Aorta (tissue), 5 donors: ENCODE data around the gene PLEKHA6. TPM values are rescaled to one million over a fixed set of nuclear protein-coding genes. Genes with fewer than 3 reads are reported as not detected.

Source experiments
- ATAC-seq: fragments of 200-7000 bp; cut with Tn5 transposase; one replicate; pipeline ENCODE4 v1.9.1; 2022; ENCODE audit warnings: moderate library complexity; ENCODE audit not compliant: low FRiP score
- DNase-seq, 2 donors: peaks; one replicate each; pipeline ENCODE4 v3.0.0-alpha.2; 2020
- H3K27ac ChIP-seq, 2 donors: one replicate each; pipeline ENCODE4 v1.5.1; 2013; ENCODE audit warnings: low read length in 2 of 2, mild to moderate bottlenecking in 2 of 2, moderate library complexity in 2 of 2, control low read depth in 1 of 2, inconsistent platforms in 1 of 2, low read depth in 1 of 2
- H3K27me3 ChIP-seq, 2 donors: one replicate each; pipeline ENCODE4 v1.6.1; 2013; ENCODE audit warnings: control low read depth in 1 of 2, low read length in 1 of 2, mild to moderate bottlenecking in 1 of 2, moderate library complexity in 1 of 2; ENCODE audit not compliant: insufficient read depth in 2 of 2, control insufficient read depth in 1 of 2
- H3K36me3 ChIP-seq, 2 donors: one replicate each; pipeline ENCODE4 v1.6.1; 2013; ENCODE audit warnings: control low read depth in 1 of 2, low read length in 1 of 2, mild to moderate bottlenecking in 1 of 2; ENCODE audit not compliant: insufficient read depth in 2 of 2, control insufficient read depth in 1 of 2
- H3K4me1 ChIP-seq, 2 donors: one replicate each; pipeline ENCODE4 v1.6.1; 2013; ENCODE audit warnings: low read length in 2 of 2, control low read depth in 1 of 2, mild to moderate bottlenecking in 1 of 2, moderate library complexity in 1 of 2; ENCODE audit not compliant: insufficient read depth in 2 of 2, control insufficient read depth in 1 of 2
- H3K4me3 ChIP-seq, 2 donors: one replicate each; pipeline ENCODE4 v1.5.1; 2013; ENCODE audit warnings: low read length in 2 of 2, control low read depth in 1 of 2, mild to moderate bottlenecking in 1 of 2
- H3K9me3 ChIP-seq: one replicate; pipeline ENCODE4 v1.6.1; 2013; ENCODE audit warnings: mild to moderate bottlenecking, low read length; ENCODE audit not compliant: control insufficient read depth
- WGBS, 2 donors: extraction: QIAGEN DNeasy Blood & Tissue Kit; methylation state at CpG; one replicate each; pipeline ENCODE4 v1.1.7; 2013; 5-methylcytosine and 5-hydroxymethylcytosine counted together
- intact Hi-C, 2 donors: fragments of 100-400 bp; cut with DNase I; formaldehyde crosslinking; loops; one replicate each; pipeline versions ENCODE4 v1.14.2 to v1.15.0; 2022
- polyA plus RNA-seq, 2 donors: library from polyadenylated mRNA; stranded (reverse); fragments of 200-250 nt; gene quantifications; one replicate each; pipeline ENCODE4 v1.2.3, GENCODE V29; 2013
- total RNA-seq, 2 donors: library from RNA; stranded (reverse); fragmentation: NEBNext Ultra II Directional; extraction: Animal tissue kit (Norgen Biotek cat#: 25700); gene quantifications; one replicate each; pipeline ENCODE4 v1.2.1, GENCODE V29; 2021
- donor health status: healthy with polysubstance abuse.
- donor health status: Bipolar disorder and iron deficiency.
- donor health status: DM: no; HTN: no; CAD: no.
- donor health status: DM: no; HTN: no; CAD: no.
- donor health status: DM: yes; HTN: yes; CAD: no.

Gene PLEKHA6
- total and polyA plus RNA-seq, 4 donors = 0.56 to 19.6 (median 5.0) TPM

- Histone ChIP-seq H3K36me3 (no peaks in the 10 kb centered on the region), H3K9me3 (no peaks in the 10 kb centered on the region), H3K4me3 (no peak overlapping the region), H3K4me1 (no peaks in the 10 kb centered on the region), H3K27me3 (no peaks in the 10 kb centered on the region), H3K27ac (no peak overlapping the region)
- ATAC-seq (no peak), DNase-seq (peak in 1 of 2 donors; percentile 72)
- intact Hi-C loops = no loop called here
- WGBS, 2 donors = 95 to 96% methylated on average over 24 of the region's 24 CpGs
Measured at GRCh38 chr1:204257446-204257845, 102.3 kb downstream of the PLEKHA6 start.

DNA sequence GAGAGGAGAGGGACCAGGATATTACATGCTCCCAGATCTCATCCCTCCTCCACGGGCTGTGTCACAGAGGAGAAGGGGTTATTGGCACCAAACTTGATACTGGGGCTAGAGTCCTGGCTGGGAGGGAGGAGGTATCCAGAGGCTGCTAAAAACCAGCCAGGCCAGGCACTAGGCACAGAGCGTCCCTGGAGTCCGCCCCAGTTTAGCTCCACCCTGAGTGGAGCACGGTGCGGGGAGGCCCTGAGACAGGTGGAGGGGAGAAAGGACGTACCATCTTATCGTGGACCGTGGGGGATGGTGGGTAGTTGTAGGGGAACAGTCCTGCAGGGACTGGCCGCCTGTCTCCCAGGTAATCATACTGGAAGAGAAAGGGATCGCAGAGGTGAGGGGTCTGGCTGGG is 103.2 kb downstream of the PLEKHA6 start:
- 80 to 84% methylated on average over 10 of the region's 10 CpGs for WGBS, 2 donors
- peak in 1 of 2 donors; percentile 49 for DNase-seq
- H3K4me1 ChIP-seq = no peaks in the 10 kb centered on the region
- no peak overlapping the region for H3K27ac ChIP-seq
- intact Hi-C loops = no loop called here
- no peaks in the 10 kb centered on the region for H3K9me3 ChIP-seq
- ATAC-seq = no peak
- H3K4me3 ChIP-seq = no peak overlapping the region
- no peaks in the 10 kb centered on the region for H3K36me3 ChIP-seq
- H3K27me3 ChIP-seq = no peaks in the 10 kb centered on the region

GRCh38 chr1:204255966-204256365 is 103.8 kb downstream of the PLEKHA6 start:
- Histone ChIP-seq H3K4me1 (no peaks in the 10 kb centered on the region), H3K9me3 (no peaks in the 10 kb centered on the region), H3K36me3 (no peaks in the 10 kb centered on the region), H3K27ac (no peak overlapping the region), H3K27me3 (no peaks in the 10 kb centered on the region), H3K4me3 (no peak overlapping the region)
- ATAC-seq (peak; percentile 24), DNase-seq (peak in 1 of 2 donors; percentile 45)
- 60 to 68% methylated on average over 5 of the region's 5 CpGs for WGBS, 2 donors
- intact Hi-C loops = no loop called here

GRCh38 chr1:204255225-204255624 is 104.5 kb downstream of the PLEKHA6 start:
- Histone ChIP-seq H3K36me3 (no peaks in the 10 kb centered on the region), H3K9me3 (no peaks in the 10 kb centered on the region), H3K4me1 (no peaks in the 10 kb centered on the region), H3K27ac (no peak overlapping the region), H3K27me3 (no peaks in the 10 kb centered on the region), H3K4me3 (no peak overlapping the region)
- ATAC-seq (no peak), DNase-seq (peak in 1 of 2 donors; percentile 7)
- 79 to 90% methylated on average over 5 of the region's 5 CpGs for WGBS, 2 donors
- intact Hi-C loops = no loop called here

DNA sequence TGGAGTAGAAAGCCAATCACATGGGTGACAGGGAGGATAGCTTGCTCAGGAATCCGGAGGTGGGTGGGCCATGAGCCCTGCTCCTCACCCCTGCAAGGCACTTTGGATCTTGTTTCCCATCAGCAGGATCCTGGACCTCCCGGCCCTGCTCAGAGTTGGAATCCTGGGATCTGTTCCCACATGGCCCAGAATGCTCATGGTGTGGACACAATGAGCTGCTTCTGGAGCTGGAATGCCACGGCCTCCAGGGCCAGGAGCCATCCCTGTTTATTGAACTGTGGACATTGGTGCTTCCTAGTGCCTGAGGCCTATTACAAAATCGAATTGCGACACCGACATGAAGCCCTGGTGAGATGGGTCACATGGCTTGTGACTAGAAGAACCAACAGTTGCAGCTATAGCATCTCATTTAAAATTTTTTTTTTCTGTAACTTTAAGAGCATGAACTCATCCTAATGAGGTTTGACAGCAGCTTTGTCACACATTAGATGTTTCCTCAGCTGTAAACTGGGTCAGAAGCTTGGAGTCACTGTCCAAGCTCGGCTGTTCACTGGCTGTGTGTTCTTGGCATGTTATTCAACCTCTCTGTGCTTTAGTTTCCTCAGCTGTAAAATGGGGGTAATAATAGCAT is 105.6 kb downstream of the PLEKHA6 start:
- H3K27ac ChIP-seq = no peak overlapping the region
- H3K4me3 ChIP-seq = no peak overlapping the region
- H3K27me3 ChIP-seq = no peaks in the 10 kb centered on the region
- H3K4me1 ChIP-seq = no peaks in the 10 kb centered on the region
- ATAC-seq = peak; percentile 65
- DNase-seq = peak; percentile 63 to 75
- H3K9me3 ChIP-seq = no peaks in the 10 kb centered on the region
- intact Hi-C loops = no loop called here
- no peaks in the 10 kb centered on the region for H3K36me3 ChIP-seq
- WGBS, 2 donors = 80 to 83% methylated on average over 7 of the region's 7 CpGs

GRCh38 chr1:204251926-204252689 is 107.6 kb downstream of the PLEKHA6 start:
- Histone ChIP-seq H3K36me3 (no peaks in the 10 kb centered on the region), H3K4me1 (no peaks in the 10 kb centered on the region), H3K4me3 (no peak overlapping the region), H3K9me3 (no peaks in the 10 kb centered on the region), H3K27me3 (no peaks in the 10 kb centered on the region), H3K27ac (no peak overlapping the region)
- intact Hi-C loops = no loop called here
- DNase-seq = peak in 1 of 2 donors; percentile 60
- 26 to 32% methylated on average over 6 of the region's 6 CpGs for WGBS, 2 donors
- no peak for ATAC-seq

DNA sequence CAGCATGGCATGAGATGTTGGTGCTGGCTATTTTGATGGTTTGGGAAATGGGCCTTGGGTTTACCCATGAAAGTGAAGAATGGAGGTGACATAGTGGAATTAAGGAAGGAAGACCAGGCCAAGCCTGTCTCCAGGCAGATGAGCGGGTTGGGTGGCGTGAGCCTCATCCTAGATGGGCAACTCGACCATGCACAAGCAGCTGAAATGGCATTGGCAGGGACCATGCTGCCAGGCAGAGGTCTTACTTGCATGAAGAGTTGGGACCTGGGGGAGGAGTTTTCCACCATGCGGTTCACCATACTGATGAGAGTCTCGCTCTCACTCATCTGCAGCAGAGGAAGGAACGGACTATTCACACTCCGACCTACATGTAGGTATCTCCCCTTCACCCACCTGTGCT is 108.4 kb downstream of the PLEKHA6 start:
- Histone ChIP-seq H3K27ac (no peak overlapping the region), H3K36me3 (no peaks in the 10 kb centered on the region), H3K9me3 (no peaks in the 10 kb centered on the region), H3K27me3 (no peaks in the 10 kb centered on the region), H3K4me3 (no peak overlapping the region), H3K4me1 (no peaks in the 10 kb centered on the region)
- DNase-seq = peak in 1 of 2 donors; percentile 60
- WGBS, 2 donors = 95 to 97% methylated on average over 7 of the region's 7 CpGs
- ATAC-seq = no peak
- intact Hi-C loops = no loop called here

- Histone ChIP-seq H3K27me3 (no peaks in the 10 kb centered on the region), H3K9me3 (no peaks in the 10 kb centered on the region), H3K36me3 (no peaks in the 10 kb centered on the region), H3K4me1 (no peaks in the 10 kb centered on the region), H3K4me3 (no peak overlapping the region), H3K27ac (no peak overlapping the region)
- 85 to 87% methylated on average over 12 of the region's 12 CpGs for WGBS, 2 donors
- intact Hi-C loops = no loop called here
- no peak for ATAC-seq
- DNase-seq = peak in 1 of 2 donors; percentile 61
Measured at GRCh38 chr1:204250428-204251030, 109.2 kb downstream of the PLEKHA6 start.
